ENCODE data around the gene WDR20.
"Not testable (repeated sequence)": the region's sequence is repeated elsewhere in the genome, so short reads cannot be mapped to it uniquely, and the experiment has no call there.

The WDR20 gene

DNA sequence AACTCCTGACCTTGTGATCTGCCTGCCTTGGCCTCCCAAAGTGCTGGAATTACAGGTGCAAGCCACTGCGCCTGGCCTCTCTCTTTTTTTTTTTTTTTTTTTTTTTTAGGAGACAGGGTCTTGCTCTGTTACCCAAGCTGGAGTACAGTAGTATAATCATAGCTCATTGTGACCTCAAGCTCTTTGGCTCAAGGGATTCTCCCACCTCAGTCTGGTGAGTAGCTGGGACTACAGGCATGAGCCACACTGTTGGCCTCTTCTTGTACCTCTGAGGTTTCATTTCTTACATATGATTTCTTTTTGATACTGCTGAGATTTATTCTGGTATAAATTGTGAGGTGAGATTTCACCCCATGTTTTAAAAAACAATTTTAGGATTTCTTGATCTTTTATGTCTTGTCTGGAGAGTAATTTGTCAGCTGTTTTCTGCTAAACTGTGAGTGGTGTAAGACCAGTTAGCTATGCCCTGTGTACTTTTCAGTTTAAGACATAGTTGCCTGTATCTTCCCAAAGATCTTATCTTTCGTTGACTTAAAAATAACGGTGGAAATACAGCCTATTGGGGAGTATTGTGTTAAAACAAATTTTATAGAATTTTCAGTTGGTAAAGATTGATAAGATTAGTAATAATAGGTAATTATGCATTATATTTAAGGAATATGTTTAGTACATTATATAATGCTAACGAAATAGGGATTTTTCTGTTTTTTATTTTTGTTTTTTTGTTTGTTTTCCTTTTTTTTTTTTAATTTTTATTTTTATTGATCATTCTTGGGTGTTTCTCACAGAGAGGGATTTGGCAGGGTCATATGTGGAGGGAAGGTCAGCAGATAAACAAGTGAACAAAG lies 31.7 kb downstream of the WDR20 start:
- no peak for DNase-seq (ENCODE audit: low spot score)

DNA sequence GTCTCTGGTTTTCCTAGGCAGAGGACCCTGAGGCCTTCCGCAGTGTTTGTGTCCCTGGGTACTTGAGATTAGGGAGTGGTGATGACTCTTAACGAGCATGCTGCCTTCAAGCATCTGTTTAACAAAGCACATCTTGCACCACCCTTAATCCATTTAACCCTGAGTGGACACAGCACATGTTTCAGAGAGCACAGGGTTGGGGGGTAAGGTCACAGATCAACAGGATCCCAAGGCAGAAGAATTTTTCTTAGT lies 32.2 kb downstream of the WDR20 start:
- not testable (repeated sequence) for DNase-seq (ENCODE audit: low spot score)

DNA sequence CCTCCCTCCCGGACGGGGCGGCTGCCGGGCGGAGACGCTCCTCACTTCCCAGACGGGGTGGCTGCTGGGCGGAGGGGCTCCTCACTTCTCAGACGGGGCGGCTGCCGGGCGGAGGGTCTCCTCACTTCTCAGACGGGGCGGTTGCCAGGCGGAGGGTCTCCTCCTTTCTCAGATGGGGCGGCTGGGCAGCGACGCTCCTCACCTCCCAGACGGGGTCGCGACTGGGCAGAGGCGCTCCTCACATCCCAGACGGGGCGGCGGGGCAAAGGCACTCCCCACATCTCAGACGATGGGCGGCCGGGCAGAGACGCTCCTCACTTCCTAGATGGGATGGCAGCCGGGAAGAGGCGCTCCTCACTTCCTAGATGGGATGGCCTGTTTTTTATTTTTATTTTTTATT lies 33.0 kb downstream of the WDR20 start:
- DNase-seq (ENCODE audit: low spot score), result not testable (repeated sequence)

DNA sequence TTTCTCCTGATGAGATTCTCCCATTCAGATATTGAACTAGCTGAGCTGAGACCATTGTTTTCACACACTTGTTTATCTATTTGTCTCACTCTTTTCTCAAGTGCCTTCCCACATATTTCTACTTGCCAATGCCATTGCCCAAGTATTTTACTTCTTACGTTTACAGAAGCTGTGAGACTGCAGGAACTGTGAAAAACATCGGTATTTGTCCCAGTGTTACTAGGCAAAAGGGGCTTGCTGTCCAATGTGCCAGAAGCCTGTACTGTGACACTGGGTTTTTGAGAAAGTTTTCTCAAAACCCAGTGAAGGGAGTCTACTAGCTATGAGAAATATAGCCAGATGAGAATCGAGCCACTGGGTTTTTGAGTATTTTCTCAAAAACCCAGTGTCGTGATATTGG lies 37.5 kb downstream of the WDR20 start:
- no peak for DNase-seq (ENCODE audit: low spot score)

DNA sequence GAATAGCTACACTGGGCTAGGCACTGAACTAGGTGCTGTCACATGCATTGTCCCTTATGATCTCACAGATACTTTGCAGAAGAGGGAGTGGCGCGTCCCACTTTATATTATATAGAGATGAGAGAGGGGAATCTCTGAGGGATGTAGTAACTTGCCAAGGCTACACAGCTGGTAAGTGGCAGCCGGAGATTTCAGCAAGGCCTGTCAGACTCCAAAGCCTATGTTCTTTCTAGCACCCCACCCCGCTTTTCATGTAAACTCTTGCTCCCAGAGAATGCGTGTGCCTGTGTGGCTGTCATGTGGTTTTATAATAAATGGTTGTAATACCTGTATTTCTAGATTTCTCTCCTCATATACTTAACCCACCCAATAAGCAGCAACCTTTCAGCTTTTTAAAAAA lies 39.1 kb downstream of the WDR20 start:
- DNase-seq (ENCODE audit: low spot score), result no peak

DNA sequence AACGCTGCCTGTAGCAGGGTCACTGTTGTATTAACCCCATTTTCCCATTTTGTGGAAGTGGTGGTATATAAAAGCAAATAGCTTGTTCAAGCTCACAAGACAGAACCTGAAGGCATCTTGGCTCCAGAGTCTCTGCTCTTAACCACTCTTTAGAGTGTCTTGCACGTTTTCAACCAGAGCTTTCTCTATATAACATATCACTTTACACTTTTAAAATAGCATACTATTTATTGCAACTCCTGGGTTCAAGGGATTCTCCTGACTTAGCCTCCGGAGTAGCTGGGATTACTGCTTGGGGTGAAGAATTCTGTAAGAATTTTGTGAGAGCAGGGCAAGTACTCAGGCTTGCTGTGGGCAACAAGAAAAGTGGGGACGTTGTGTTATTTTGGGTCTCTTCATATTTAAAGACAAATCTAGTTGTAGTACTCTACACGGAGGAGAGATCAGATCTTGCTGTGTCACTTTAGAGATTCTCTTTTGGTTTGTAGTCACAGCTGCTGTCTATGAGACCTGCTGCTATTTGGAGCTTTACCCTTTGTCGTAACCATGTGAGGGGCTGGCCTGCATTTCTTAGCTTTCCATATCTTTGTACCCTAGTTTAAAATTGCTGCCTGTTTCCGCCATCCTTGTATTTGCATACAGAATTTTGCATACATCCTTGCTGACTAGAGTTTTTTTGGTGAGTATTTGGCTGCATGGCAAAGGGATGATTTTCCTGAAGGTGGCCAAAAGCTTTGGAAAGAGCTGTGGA lies 40.7 kb downstream of the WDR20 start:
- DNase-seq (ENCODE audit: low spot score), result no peak

DNA sequence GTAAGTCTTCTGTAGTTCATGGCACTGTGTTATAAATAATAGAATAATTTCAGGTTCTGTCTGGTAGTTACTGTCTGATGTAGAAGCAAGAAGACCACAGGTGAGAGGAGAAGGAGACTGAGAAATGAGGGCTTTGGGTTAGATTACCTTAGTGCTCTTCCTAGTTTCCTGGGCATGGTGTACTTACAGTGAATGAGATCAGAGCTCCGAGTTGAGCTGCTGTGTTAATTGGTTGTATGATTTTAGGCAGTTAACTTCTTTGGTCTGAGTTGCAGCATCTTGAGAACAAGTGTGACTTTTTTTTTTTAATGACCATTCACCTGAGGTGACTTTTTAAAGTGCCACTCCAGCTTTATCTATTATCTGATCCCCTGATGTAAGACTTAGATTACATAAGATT lies 41.5 kb downstream of the WDR20 start:
- no peak for DNase-seq (ENCODE audit: low spot score)

DNA sequence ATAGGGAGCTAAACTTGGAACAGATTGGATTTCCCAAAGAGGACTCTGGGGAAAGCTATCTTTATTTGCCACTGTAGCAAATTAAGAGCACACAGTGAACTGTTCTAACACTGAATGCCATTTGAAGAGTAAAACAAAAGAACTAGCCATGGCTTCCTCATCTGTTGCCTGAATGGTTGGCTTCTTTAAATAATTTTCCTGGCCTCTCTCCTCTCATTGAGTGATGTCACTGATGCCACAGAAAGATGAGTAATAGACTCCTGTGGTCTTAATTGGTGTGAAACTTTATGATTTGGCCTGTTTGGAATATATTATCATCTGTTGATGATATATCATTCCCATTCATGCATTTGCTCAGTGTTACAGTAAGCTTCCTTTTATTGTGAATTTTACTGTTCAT lies 42.5 kb downstream of the WDR20 start:
- DNase-seq (ENCODE audit: low spot score), result no peak

DNA sequence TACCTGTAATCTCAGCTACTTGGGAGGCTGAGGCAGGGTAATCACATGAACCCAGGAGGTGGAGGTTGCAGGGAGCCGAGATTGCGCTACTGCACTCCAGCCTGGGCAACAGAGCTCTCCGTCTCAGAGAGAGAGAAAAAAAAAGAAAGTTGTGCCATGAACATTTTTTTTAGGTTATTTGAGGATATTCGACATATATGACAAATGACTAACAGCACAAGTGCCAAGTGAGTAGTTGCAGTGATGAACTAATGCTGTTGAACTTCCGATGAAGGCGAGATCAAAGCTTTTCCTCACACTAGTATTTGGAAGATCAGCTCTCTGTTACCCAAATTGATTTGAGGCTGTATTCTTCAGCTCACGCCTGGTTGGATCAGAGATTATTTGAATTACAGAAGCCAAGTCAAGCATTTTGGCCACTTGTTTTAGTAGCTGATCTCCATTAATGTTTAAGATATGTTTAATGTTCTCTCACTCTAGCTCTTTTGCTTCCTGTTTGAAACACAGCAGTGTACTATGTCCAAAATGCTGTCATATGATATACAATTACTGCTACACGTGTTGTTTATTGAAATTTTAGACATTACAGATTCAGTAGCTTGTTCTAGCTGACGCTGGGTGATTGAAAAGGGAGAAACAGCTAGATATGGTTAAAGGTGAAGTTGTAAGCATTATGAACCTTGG lies 43.4 kb downstream of the WDR20 start:
- no peak for DNase-seq (ENCODE audit: low spot score)

DNA sequence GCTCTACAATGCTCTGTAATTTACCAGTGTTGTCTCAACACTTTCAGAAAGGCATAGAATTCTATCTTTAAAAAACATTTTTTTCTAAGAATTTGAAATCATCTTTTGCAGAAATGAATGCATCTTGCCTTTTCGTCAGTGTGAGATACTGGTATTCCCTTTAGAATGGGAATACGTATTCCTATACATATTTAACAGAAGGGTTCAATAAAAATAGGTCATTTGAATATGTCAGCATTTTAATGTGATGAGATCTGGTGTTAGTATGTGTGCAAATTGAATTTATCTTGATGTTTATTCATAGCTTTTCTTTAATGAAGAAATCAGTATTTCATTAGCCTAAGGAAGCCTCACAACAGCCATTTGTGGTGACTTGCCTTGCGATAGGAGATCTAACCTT lies 44.2 kb downstream of the WDR20 start:
- no peak for DNase-seq (ENCODE audit: low spot score)

DNA sequence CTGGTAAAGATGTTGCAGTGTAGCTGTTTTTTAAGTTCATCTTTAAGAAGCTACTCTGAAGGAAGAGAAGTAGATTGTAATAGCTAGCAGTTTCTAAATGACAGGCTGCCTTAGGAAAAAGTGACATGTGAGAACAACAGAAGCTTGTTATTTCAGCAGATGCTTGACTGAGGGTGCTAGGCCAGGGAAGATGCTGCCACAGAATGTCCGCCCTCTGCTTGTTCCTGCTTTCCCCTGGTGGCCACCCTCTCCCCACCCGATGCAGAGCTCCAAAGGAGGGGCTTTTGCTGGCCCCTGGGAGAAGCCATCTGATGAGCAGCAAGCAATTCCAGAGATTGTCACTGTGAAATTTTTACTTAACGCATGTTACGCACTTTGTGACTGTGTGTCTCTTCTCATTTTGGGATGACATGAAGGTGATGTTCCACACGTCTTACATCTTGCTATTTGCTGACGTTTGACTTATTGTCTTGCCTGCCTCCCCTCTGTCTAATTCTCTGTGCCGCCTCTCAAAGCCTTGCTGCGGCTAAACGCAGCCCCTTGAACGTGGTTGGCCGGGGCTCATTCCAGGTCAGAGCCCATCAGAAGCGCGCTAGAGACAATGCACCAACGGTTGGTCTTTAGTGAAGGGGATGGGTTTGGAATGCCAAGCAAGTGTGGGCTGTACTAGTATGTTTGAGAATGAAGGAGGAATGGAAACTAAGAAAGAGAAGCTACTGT lies 44.8 kb downstream of the WDR20 start:
- DNase-seq (ENCODE audit: low spot score), result no peak

DNA sequence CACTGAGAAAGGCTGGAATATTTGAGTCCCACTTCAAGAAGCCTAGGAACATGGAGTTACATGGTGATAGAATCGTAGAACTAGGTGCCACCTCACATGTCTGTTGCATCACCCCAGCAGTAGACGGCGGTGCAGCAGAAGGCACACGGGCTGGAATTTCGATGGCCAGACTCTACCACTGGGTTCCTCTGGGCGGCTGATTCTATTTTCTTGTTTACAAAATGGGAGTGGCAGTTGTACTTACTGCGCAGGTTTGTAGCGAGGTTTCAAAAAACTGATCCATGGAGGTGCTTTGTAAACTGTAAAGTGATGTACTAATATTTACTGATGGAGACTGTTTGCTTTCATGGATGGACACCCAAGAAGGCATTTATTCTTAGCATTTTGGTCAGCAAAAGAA lies 45.7 kb downstream of the WDR20 start:
- no peak for DNase-seq (ENCODE audit: low spot score)

DNA sequence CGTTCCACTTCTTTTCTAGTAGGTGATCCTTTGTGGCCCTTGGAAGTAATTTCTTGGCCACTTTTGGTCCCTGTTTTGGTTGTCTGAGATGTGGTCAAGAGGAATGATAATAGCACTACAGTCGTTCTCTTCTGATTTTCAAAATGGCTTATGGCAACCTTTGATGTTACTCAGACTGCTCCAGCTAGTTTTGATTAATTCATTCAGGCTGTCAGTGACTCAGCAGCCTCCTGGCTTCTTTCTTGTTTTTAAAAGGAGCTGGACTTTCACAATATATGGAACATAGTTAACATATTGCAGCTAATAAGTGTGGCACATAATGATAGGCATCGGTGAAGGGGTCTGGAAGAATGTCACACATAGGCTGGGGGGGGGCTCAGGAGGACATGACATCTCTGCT lies 47.3 kb downstream of the WDR20 start:
- no peak for DNase-seq (ENCODE audit: low spot score)

DNA sequence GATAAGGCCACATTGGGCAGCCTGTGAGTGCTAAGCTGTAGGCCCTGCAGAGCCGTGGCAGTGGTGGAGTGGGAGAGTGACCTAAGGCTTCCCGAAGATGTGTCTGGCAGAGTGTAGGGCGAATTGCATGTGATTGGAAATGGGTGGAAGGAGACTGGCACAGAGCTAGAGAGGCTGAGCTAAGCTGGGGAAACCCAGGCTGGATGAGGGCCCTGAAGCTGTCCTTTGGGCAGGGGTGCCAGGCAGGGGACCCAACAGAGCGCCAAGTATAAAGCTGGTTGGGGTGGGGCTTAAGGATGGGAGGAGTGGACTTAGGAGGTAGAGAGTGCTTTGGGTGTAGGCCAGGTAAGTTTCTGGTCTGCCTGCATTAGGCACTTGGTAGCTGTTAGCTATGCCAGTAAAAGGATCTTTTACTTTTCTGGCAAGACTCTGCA lies 47.9 kb downstream of the WDR20 start:
- DNase-seq (ENCODE audit: low spot score), result no peak

DNA sequence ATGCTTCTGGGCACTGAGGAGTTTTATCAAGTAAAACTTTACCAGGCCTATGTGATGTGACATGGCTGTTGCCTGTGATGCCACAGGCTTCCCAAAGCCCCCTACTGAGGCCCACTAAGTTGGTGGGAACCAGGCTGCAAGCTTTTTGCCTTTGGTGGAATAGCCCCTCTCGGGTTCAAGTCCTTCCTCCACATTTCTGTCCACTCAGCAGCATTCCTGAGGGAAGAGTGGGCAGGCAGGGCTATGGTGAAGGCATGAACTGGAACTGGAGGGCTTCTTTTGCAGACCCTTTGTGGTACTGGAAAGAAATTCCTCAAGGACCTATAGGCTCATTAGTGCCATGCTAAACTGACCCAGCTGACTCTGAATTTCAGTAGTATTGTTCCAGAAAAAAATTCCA lies 48.5 kb downstream of the WDR20 start:
- DNase-seq (ENCODE audit: low spot score), result no peak

DNA sequence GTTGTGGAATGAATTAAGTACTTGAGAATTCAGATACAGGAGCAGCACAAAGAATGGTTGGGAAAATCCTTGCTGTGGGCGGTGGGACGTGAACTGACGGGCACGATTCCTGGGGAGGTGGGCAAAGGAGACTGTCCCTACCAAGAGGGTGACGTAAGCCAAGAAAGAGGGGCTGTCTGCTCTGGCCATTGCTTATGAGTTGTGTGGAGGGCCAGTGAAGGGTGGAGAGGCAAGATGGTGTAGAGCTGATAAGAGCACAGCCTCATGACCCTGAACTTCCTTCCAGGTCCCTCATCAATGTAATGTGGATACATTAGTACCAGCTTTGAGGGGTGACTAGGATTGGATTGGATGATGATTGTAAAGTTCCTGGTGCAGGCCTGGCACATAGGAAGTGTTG lies 50.2 kb downstream of the WDR20 start:
- DNase-seq (ENCODE audit: low spot score), result peak; percentile 39

DNA sequence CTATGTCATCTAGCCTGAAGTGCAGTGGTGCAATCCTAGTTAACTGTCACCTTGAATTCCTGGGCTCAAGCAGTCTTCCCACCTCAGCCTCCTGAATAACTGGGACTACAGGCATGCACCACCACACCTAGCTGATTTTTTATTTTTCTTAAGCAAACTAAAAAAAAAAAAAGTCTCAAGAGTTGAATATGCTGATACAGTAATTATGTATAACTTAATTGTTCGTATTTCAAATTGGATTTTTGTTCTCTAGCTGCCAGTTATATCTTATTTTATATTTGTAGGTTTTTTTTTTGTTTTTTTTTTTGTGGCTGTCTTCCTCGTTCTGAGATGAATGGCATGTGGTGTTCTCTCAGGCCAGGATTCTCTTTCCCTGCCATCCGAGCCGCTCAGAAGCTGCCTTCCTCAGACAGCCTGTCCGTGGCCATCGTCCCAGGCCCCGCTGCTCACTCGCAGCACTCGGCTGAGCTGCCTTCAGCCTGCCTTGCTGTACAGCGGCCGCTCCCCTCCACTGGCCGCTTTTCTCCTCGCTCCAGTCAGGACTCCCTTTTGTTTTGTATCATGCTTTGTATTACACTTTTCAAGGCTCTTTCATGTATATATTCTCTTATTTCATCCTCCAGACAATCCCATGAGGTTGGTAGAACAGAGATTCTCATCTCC lies 53.3 kb downstream of the WDR20 start:
- DNase-seq (ENCODE audit: low spot score), result no peak

DNA sequence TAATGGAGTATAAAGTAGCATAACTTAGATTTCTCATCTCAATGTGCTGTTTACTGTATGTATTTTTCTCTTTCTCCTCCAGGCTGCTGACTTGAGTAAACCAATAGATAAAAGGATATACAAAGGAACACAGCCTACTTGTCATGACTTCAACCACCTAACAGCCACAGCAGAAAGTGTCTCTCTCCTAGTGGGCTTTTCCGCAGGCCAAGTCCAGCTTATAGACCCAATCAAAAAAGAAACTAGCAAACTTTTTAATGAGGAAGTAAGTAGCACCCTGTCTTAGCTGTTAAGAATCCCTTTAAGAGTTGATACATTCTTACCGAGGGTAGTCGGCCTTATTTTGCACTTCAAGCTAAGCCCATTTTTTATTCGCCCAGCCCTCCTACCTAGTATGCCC lies 55.2 kb downstream of the WDR20 start:
- no peak for DNase-seq (ENCODE audit: low spot score)

DNA sequence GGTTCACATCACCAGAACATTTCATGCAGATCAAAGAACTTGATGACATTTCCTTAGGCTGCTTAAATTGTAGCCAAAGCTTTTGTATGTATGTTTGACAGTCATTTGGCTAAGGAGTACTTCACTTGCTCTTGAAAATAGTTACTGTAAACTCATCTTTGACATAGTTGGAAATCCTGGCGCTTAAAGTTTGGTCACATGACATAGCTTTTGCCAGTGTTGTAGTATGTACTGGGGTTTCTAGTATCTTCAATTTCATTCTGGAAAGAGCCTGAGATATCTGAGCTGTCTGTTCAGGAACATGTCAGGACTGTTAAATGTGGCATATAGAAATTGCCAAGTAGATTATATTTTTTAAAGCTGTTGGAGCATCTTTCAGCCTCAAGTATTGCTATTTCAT lies 55.7 kb downstream of the WDR20 start:
- DNase-seq (ENCODE audit: low spot score), result no peak

DNA sequence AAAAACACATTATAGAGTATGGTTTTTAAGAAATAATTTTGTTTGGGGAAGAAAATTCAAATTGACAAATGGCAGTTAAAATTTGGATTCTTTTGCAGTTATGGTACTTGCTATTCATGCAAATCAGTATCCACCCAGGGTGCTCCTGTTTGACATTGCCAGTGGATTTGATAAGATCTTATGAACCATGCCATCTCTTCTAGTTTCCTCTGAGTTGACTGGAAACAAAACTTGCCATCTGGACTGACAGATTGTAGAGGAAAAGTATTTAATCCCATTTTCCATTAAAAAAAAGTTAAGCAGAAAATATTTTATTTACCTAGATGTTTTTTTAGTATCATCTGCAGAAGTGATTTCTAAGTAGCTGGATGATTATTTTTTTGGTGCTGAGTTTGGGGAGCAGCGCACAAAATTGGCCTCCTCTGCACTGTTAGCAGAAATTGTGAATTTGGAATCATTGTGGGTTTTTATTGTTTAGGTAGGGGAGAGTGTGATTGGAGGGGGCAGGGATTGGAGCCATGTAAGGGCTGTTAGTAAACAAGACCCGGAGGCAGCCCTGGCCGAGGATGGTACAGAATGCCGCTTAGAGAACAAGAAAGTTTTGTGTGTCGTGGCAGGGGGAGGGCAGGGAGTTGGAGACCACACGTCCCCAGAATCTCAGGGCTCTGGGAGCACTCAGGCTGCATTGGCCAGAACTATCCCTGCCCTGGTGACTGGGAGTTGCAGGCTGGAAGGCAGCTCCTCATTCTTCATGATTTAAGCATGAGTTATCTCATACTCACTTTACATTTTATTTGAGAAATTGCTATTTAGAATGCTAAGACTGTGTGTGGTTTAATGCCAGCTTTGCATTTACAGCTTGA lies 56.6 kb downstream of the WDR20 start:
- DNase-seq (ENCODE audit: low spot score), result no peak

DNA sequence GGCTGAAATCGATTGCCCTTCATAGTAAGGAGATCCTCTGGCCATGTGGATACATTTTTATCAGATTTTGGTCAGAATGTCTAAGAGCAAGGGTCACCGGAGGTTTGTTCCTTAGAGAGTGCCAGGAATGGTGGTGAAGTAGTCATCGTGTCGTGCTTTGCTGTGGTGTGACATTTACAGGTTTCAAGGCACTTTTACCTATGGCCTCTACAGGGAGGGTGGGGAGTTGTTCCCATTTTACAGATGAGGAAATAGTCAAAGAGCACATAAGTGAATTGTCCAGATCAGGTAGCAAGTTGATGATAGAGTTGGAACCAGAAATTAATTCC lies 57.2 kb downstream of the WDR20 start:
- DNase-seq (ENCODE audit: low spot score), result no peak

Measured in hematopoietic multipotent progenitor cell treated with erythropoietin and hydrocortisone succinate and interleukin-3 and kit ligand, for 17 days (in vitro differentiated cells).